ENCODE data around the gene MCCC1.
"Not testable (repeated sequence)": the region's sequence is repeated elsewhere in the genome, so short reads cannot be mapped to it uniquely, and the experiment has no call there.

DNA sequence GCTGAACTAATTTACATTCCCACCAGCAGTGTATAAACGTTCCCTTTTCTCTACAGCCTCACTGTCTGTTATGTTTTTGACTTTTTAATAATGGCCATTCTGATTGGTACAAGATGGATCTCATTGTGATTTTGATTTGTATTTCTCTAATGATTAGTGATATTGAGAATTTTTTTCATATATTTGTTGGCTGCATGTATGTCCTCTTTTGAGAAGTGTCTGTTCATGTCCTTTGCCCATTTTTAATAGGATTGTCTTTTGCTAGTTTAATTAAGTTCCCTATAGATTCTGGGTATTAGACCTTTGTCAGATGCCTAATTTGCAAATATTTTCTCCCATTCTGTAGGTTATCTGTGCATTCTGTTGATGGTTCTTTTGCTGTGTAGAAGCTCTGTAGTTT, 10.6 kb upstream of the MCCC1 start:
- TF ChIP-seq, protein P1, sequence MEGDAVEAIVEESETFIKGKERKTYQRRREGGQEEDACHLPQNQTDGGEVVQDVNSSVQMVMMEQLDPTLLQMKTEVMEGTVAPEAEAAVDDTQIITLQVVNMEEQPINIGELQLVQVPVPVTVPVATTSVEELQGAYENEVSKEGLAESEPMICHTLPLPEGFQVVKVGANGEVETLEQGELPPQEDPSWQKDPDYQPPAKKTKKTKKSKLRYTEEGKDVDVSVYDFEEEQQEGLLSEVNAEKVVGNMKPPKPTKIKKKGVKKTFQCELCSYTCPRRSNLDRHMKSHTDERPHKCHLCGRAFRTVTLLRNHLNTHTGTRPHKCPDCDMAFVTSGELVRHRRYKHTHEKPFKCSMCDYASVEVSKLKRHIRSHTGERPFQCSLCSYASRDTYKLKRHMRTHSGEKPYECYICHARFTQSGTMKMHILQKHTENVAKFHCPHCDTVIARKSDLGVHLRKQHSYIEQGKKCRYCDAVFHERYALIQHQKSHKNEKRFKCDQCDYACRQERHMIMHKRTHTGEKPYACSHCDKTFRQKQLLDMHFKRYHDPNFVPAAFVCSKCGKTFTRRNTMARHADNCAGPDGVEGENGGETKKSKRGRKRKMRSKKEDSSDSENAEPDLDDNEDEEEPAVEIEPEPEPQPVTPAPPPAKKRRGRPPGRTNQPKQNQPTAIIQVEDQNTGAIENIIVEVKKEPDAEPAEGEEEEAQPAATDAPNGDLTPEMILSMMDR (IDR thresholded peaks at IDR 0.05) = not testable (repeated sequence)
- not testable (repeated sequence) for TF ChIP-seq POLR2A (IDR thresholded peaks at IDR 0.05)
